Activated CD8-positive, alpha-beta memory T cell treated with anti-CD3 and anti-CD28 coated beads, Interleukin-2, amount 50 U/mL, for 4 hours (primary cell): ENCODE results near the gene LRRC26.

Experiments used
- DNase-seq: peaks from one replicate; pipeline ENCODE4 v3.0.0-alpha.2; 2020

The LRRC26 gene

DNA sequence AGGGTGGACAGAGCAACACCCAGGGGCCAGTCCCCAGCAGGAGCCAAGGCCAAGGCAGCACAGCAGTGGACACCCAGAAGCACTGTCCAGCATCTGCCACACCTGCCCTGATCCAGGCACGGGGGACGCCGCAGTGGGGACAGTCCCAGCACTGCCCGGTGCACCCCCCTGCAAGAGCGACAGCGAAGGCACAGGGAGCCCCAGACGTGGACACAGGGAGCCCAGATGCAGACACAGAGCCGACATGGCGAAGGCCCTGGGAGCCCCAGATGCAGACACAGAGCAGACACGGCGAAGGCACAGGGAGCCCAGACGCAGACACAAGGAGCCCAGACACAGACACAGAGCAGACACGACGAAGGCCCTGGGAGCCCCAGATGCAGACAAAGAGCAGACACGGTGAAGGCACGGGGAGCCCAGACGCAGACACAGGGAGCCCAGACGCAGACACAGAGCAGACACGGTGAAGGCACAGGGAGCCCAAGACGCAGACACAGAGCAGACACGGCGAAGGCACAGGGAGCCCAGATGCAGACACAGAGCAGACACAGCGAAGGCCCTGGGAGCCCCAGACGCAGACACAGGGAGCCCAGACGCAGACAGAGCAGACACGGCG, 14.2 kb upstream of the LRRC26 start:
- DNase-seq = no peak

DNA sequence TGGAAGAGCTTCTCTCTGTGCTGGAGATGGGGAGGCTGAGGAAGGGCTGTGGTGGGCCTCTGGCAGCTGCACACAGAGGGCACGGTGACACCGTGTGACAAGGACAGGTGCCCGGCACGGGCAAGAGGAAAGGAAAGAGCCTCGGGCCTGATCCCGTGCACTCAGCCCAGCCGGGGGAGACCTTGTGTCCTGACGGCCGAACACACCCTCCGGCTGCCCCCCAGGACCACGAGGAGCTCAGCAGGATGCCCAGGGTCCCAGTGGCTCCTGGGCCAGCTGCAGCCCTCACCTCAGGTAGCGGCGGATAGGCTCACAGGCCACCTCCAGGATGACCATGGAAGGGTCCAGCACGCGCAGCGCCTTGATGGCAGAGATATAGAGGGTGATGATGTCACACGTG, 13.0 kb upstream of the LRRC26 start:
- DNase-seq = no peak

DNA sequence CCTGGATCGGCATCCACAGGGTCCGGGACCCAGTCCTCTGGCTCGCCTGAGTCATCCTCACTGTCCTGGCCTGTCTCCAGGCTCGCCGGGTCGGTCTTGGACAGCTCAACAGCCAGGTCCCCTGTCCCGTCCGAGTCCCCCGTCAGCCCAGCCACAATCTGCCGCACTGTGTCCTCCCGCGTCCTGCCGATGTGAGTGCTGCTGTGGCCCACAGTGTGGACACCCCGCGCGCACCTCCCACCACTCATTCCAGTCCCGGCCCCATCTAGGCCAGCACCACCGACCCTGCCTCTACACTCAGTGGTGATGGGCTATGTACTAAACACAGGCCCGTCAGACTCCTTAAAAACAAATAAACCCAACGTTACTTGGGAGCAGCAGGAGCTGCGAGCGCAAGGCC, 11.8 kb upstream of the LRRC26 start:
- no peak for DNase-seq

DNA sequence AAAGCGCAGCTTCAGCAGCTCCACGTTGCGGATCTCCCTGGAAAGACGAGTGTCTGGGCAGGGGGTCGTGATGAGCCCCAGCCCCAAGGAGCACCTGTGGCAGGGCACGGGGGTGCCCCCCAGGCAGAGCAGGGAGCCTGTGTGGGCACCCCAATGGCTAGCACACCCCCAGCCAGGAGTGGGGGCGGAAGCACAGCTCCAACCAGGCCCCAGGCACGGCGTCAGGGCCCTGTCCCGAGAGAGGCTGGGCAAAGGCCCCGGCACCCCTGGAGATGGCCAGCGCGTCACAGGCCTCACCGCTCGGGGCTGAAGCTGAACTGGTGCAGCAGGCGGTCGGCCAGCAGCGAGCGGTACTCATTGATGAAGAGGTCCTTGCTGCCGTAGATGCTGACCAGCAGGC, 10.6 kb upstream of the LRRC26 start:
- DNase-seq = no peak

DNA sequence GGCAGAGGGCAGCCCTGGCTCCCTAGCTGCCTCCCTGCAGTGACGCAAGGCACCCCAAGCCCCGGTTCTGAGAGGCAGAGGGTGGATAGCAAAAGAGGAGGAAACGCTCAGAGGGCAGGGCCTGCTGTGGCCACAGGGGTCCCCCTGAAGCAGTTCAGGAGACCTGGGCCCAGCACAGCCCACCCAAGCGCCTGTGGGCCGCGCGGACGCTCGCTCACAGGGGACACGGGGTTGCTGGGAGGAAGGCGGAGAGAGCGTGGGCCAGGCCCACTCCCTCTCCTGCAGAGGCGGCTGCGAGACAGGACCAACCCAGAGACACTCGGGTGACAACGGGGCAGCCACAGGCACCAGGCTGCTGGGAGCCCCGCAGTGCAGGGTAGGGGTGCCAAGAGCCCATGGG, 9.9 kb upstream of the LRRC26 start:
- no peak for DNase-seq

DNA sequence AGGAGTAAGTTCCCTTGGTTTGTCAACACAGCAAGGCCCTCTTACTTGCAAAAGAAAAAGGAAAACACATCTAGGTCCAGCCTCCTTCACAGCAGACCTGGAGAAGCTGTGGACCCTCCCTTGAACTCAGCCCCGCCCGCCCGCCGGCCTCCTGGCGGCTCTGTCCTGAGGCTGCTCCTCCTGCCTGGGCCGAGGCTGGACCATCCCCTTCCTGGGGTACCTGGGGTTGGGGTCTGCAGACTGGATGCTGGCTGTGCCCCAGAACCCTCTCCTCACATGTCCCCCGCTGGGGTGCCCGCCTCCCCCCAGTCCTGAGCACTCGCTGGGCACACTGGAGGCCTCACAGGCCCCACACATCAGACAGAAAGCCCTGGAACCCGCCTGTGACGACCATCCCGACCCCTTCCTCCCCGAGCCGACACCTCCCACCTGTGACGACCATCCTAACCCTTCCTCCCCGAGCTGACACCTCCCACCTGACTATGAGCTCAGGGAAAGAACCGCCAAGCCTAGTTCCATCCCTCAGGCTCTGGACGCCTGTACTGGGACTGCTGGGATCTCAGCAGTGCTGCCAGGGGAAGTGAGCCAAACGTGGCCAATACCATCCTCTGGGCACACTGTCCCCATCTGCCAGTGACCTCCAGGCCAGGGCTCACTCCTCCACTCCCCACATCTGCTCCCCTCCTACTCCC, 9.2 kb upstream of the LRRC26 start:
- no peak for DNase-seq

DNA sequence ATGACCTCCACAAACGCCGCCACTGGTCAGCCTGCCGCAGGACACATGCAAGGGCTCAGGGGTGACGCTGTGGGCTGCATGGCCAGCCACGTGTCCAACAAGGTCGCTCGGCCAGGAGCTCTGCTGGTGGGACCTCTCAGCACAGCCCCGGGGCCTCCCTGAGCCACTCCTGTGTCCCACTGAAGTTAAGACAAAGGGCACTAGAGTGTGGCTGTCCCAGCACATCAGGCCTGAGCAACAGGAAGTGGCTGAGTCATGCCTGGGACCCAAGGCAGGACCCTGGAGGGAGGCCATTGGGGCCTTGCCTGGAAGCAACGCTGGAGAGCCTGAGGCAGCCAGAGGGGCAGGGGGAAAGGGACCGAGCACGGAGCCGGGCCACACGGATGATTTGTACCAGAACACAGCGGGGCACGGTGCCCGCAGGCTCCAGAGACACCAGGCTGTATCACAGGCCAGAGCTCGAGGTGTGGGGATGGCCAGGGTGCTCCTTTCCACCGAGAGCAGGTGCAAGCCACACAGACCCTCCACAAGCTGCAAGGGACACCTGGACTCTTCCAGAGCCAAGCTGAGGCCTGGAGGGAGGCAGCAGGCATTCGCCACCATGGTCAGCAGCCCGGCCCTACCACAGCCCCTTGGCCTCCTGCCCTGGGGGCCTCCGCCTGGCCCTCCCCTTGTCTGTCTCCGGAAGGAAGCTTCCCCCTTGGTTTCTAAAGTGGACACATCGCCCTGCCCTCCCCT, 8.5 kb upstream of the LRRC26 start:
- DNase-seq = no peak

DNA sequence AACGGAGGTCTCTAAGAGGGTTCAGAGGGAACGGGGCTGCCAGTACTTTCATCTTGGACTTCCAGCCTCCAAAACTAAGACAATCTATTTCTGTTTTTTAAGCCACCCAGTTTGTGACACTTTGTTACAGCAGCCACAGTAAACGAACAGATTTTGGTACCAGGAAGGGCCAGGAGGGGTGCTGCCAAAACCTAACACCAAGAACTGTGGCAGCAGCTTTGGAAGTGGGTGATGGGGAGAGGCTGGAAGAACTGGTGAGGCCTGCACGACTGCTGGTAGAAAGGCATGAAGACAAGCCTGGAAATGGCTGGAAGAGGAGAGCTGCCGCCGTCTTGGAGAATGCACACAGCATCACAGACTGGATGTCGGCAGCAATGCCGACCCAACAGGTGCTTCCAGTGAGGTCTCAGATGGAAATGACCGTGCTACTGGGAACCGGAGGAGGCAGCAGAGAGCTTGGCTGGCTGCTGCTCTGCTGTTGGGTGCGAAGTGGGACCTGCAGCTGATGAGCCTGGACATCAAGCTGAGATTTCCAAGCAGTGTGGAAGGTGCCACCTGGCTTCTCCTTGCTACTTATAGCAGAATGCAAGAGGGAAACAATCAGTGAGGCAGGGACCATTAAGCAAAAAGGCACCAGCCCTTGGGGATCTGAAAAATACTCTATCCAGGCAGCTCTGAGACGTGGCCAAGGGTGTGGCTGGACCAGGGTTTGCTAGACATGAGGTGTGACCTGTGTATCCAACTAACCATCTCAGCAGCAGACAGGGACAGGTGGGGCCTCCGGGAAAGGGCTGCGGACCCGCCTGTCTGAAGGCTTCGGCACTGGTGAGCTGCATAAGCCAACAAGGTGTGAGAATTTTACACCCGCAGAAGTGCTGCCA, 6.7 kb upstream of the LRRC26 start:
- no peak for DNase-seq

DNA sequence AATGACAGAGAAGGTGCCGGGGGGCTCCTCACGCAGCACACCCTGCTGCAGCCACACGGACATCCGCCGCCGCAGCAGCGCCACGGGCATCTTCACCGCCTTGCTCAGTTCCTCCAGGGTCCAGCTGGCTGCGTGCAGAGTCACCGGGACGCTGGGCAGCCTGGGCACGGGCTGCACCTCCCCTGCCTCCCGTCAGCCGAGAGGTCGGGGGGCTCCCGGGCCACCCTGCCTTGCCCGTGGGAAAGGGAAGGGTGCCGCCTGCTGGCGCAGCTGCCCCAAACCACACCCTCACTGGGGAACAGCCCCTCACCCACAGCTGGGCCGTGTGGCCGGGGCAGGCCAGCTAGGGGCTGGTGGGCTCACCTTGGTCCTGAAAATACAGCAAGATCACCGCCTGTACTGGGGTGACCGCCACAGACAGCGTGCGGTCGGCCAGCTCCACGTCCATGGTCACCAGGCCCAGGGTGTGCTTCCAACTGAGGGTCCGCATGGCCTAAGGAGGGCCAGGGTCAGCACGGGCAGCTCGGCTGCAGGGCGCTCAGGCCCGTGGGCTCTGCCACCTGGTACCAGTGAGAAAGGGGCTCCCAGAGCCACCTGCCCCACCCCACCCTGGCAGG, 5.6 kb upstream of the LRRC26 start:
- no peak for DNase-seq

DNA sequence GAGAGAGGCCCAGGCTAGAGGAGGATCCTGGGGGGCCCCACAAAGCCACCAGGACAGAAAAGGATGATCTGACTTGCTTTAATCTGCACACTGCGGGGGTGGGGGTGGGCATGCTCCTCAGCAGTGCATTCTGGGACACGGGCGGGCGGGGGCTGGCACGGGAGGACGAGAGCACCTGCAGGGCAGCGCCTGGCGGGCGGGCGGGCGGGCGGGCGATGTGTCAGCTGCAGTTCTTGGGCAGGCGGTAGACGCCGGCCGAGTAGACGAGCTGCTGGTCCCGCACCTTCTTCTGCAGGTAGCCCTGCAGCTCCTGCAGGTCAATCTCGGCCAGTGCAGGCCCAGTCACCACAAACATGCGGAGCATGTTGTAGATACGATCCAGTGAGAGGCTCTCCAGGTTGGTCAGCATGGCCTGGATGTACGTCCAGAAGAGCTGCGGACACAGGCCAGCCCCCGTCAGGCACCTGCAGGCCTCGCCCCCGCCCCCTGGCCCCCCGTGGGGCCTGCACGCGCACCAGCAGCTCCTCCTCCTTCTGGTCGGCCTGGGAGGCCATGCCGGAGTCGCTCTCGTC, 5.0 kb upstream of the LRRC26 start:
- DNase-seq = peak; percentile 36

DNA sequence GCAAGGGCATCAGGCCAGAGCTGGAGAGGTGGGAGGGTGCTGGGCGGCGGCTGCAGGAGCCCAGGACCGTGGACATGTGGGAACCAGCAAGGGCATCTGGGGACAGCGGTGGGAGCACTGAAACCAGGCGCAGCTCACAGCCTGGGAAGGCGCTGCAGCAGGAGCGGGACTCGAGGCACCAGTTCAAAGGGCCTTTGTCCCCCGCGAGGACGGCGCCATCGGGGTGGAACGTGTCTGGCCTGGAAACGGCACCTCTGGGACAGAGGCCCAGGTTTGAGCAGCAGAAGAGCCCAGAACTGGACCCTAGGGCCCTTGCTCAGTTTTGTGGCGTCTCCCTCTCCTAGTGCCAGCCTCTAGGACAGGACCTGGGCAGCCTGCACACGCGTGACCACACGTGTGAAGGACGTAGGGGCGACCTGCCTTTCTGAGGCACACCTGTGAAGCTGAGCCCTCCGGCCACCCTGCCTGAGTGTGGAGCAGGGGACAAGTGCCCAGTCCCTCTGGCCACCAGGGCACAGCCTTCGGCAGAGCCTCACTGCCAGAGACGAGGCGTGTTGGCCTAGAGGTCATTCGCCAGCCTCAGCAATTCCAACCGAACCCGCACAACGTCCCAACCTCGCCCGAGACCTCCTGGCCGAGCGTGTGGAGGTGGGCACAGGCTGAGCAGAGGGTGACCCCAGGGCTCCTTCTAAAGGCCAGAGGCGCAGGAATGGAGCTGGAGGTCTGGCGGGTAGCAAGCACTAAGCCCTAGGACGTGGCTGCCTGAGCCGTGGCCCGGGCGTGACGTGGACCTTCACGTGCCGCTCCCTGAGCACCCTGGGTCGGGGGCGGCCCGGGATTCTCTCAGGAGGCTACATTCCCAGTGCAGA, 4.2 kb upstream of the LRRC26 start:
- DNase-seq = no peak

DNA sequence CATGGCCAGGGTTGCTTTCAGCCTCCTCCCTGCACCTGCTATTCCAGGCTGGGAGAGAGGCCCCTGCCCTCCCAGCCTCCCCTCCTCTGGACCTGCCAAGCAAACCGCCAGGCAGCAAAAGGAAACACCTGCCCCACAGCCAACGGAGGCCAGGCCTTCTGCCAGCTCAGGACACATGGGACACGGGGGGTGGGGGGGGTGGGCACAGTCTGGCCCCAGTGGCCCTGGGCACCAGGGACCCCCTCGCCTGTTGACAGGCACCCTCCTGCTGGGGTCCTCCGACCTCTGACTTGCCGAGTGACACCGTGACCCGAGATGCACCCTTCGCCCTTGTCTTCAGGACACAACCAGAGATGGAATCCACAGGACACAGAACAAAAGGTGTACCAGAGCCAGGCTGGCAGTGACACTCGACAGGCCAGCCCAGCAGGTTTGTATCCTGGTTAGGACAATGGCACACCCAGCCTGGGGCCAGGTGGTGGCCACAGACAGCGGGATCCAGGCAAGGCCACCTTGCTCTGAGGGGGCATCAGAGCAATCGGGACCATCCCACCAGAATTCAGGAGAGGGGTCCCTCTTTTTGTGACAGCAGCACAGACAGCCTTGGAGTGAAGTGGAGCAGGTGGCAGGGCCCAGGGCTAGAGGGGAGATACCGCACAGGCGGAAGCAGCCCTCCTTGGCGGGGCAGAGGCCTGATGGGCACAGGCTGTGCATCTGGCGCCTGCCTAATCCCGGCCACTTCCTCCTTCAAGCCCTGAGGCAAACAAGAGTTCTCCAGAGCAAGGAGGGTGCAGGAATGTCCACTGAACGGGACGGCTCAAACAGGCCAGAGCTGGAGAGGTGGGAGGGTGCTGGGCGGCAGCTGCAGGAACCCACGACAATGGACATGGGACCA, 3.3 kb upstream of the LRRC26 start:
- no peak for DNase-seq

DNA sequence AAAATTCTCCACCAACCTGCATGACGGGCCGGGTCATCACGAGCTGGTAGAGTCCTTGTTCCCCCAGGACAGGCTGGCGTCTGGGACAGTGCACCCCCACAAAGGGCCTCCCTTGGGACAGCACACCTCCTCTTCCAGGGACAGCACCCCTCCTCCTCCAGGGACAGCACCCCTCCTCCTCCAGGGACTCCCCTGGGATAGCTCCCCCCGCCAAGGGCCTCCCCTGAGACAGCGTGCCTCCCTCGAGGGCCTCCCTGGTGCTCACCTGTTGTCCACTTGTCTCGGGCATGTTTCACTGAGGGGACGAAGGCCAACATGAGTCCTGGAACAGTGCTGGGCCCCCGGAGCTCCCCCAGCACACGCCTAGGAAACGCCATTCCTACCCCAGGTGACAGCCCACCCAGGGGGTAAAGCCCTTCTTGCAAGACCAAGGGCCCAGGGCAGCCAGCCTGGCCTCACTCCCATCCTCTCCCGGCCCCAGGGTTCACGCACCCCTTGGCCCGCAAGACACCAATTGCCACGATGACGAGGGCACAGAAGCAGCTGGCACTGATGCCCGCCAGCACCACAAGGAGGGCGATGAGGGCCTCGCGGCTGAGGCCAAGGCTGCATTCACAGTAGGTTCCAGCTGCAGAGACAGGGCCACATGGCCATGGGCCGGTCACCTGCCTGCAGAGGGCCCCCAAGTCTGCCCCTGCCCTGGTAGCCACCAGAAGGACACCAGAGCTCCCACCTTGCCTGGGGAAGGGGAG, 1.5 kb upstream of the LRRC26 start:
- DNase-seq = no peak

DNA sequence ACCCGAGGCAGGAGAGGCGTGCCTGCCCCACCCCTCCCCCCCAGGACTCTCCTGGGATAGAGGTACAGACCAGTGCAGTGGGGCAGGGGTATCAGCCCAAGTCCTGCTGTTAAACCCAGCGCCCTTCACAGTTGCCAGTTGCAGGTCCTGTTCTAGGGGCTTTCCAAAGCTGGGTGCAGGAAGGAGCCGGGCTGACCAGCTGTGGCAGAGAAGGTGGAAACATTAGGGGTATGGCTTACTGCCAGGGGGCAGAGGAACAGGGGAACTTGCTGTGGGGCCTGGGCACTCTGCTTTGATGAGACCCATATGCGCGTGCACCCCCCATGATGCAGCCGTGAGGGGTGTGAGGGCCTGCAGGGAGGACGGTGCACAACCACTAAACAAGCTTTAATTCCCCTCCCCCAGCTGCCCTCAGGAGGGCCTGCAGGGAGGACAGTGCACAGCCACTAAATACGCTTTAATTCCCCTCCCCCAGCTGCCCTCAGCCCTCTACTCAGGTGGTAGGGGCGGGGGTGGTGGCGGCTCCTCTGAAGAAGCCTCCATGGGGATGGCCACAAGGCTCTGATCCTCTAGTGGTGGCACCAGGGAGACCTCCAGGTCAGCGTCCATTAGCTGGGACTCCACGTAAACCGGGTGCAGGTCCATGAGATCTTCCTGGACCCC, 766 bp upstream of the LRRC26 start:
- DNase-seq = no peak

DNA sequence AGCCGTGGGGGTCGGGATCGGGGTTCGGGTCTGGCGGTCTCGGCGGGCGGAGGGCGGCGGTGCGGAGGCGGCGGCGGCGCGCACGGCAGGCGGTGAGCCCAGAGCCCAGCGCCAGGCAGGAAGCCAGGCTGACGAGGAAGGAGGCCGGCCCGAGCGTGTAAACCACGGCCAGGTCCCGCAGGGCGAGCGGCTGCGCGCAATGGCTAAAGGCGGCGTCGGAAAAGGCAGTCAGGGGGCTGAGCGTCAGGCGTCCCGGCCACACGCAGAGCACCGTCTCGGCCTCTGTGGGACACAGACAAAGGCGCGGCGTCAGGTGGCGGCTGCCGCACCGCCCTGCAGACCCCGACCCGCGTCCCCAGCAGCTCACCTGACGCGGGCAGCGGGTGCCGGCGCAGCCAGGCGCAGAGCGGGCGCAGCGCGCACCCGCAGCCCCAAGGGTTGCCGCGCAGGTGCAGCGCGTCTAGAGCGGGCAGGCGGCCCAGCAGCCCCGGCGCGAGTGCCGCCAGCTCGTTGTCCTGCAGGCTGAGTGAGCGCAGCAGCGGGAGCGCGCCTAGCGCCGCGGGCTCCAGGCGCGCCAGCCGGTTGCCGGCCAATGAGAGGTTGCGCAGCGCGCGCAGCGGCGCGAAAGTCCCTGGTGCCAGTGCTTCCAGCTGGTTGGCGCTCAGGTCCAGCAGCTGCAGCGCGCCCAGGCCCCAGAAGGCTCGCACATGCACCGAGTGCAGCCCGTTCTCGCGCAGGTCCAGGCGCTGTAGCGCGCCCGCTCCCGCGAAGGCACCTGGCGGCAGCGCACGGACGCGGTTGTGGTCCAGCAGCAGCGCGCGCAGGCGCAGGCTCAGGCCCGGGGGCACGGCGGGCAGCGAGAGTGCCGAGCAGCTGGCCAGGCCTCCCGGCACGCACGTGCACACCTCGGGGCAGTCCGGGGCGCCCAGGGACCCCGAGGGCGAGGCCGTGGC, 671 bp downstream of the LRRC26 start:
- no peak for DNase-seq

DNA sequence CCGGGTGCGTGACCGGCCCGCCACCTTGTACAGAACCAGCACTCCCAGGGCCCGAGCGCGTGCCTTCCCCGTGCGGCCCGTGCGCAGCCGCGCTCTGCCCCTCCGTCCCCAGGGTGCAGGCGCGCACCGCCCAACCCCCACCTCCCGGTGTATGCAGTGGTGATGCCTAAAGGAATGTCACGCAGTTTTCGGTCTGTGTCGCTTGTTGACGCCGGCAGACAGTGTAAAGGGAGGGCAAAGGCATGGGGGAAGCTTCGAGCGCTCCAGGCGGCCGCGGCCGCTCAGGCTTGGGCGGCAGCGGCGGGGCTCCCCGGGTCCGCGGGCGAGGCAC, 1.3 kb downstream of the LRRC26 start:
- no peak for DNase-seq

DNA sequence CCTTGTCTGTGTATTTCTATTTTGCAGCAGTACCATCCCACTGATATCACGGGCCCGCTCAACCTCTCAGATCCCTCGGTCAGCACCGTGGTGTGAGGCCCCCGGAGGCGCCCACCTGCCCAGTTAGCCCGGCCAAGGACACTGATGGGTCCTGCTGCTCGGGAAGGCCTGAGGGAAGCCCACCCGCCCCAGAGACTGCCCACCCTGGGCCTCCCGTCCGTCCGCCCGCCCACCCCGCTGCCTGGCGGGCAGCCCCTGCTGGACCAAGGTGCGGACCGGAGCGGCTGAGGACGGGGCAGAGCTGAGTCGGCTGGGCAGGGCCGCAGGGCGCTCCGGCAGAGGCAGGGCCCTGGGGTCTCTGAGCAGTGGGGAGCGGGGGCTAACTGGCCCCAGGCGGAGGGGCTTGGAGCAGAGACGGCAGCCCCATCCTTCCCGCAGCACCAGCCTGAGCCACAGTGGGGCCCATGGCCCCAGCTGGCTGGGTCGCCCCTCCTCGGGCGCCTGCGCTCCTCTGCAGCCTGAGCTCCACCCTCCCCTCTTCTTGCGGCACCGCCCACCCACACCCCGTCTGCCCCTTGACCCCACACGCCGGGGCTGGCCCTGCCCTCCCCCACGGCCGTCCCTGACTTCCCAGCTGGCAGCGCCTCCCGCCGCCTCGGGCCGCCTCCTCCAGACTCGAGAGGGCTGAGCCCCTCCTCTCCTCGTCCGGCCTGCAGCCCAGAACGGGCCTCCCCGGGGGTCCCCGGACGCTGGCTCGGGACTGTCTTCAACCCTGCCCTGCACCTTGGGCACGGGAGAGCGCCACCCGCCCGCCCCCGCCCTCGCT, 1.9 kb downstream of the LRRC26 start:
- DNase-seq = no peak
